Activated T-helper 2 cell treated with anti-CD3 and anti-CD28 coated beads, Interferon-gamma antibody, Interleukin-2, Interleukin-4, amounts not matched to agents 10 μg/mL and 5 μg/mL and 100 μg/mL, durations not matched to agents 14 hours and 24 hours and 36 hours (primary cell): ENCODE data around the gene DDX39B. TPM values are rescaled to one million over a fixed set of nuclear protein-coding genes. Genes with fewer than 3 reads are reported as not detected.
A peak's percentile ranks its signal among the peaks of the same experiment; 100 is the strongest.

Source experiments
- DNase-seq: peaks from one replicate; pipeline ENCODE4 v3.0.0; 2021; ENCODE audit warnings: low spot score
- H3K27ac Mint-ChIP-seq: one replicate; pipeline ENCODE4 v1.8.0; 2021; ENCODE audit warnings: mixed read lengths
- H3K27me3 Mint-ChIP-seq: one replicate; pipeline ENCODE4 v1.8.0; 2021; ENCODE audit warnings: low read depth, mixed read lengths
- H3K36me3 Mint-ChIP-seq: one replicate; pipeline ENCODE4 v1.8.0; 2021; ENCODE audit warnings: low read depth, mixed read lengths
- H3K4me1 Mint-ChIP-seq: one replicate; pipeline ENCODE4 v1.8.0; 2021; ENCODE audit warnings: low read depth, mixed read lengths
- H3K4me3 Mint-ChIP-seq: one replicate; pipeline ENCODE4 v1.8.0; 2021; ENCODE audit warnings: low read depth, mild to moderate bottlenecking, moderate library complexity, mixed read lengths
- H3K9me3 Mint-ChIP-seq: one replicate; pipeline ENCODE4 v1.8.0; 2021; ENCODE audit warnings: mixed read lengths
- intact Hi-C: fragments of 100-400 bp; cut with micrococcal nuclease; formaldehyde crosslinking; loops from one replicate; pipeline ENCODE4 v1.15.1; 2023
- total RNA-seq: library from RNA; stranded (reverse); gene quantifications from 2 replicates; pipeline ENCODE4 v1.2.3, GENCODE V29; 2022

The DDX39B gene
- total RNA-seq, 1 donor from 2014 or later: 579 TPM

GRCh38 chr6:31580438-31580740 lies 38.6 kb upstream of the DDX39B start:
- intact Hi-C loops: no loop called here
- no peak for DNase-seq
- Mint-ChIP-seq H3K4me3 (peak overlapping the region; percentile 97), H3K27ac (peak overlapping the region; percentile 79), H3K27me3 (no peaks in the 10 kb centered on the region), H3K4me1 (peaks cover 56% of the 10 kb centered on the region), H3K9me3 (no peaks in the 10 kb centered on the region), H3K36me3 (peaks cover 48% of the 10 kb centered on the region)

GRCh38 chr6:31579546-31580437 lies 38.0 kb upstream of the DDX39B start:
- peaks cover 49% of the 10 kb centered on the region for H3K36me3 Mint-ChIP-seq
- DNase-seq: no peak
- intact Hi-C loops: loop anchor here (10.0 kb wide), 1 partner anchor 245 kb away; the partner anchor contains the start of gene HSPA1B
- peaks cover 59% of the 10 kb centered on the region for H3K4me1 Mint-ChIP-seq
- peak overlapping the region; percentile 79 for H3K27ac Mint-ChIP-seq
- no peaks in the 10 kb centered on the region for H3K9me3 Mint-ChIP-seq
- no peaks in the 10 kb centered on the region for H3K27me3 Mint-ChIP-seq
- peak overlapping the region; percentile 97 for H3K4me3 Mint-ChIP-seq

- Mint-ChIP-seq H3K9me3 (no peaks in the 10 kb centered on the region), H3K36me3 (peaks cover 49% of the 10 kb centered on the region), H3K27ac (peak overlapping the region; percentile 27), H3K4me1 (peaks cover 66% of the 10 kb centered on the region), H3K4me3 (peak overlapping the region; percentile 76), H3K27me3 (no peaks in the 10 kb centered on the region)
- no peak for DNase-seq
- intact Hi-C loops: loop anchor here (10.0 kb wide), 1 partner anchor 246 kb away; the partner anchor contains the start of gene HSPA1B
Observed at GRCh38 chr6:31579119-31579505, 37.3 kb upstream of the DDX39B start.

DNA sequence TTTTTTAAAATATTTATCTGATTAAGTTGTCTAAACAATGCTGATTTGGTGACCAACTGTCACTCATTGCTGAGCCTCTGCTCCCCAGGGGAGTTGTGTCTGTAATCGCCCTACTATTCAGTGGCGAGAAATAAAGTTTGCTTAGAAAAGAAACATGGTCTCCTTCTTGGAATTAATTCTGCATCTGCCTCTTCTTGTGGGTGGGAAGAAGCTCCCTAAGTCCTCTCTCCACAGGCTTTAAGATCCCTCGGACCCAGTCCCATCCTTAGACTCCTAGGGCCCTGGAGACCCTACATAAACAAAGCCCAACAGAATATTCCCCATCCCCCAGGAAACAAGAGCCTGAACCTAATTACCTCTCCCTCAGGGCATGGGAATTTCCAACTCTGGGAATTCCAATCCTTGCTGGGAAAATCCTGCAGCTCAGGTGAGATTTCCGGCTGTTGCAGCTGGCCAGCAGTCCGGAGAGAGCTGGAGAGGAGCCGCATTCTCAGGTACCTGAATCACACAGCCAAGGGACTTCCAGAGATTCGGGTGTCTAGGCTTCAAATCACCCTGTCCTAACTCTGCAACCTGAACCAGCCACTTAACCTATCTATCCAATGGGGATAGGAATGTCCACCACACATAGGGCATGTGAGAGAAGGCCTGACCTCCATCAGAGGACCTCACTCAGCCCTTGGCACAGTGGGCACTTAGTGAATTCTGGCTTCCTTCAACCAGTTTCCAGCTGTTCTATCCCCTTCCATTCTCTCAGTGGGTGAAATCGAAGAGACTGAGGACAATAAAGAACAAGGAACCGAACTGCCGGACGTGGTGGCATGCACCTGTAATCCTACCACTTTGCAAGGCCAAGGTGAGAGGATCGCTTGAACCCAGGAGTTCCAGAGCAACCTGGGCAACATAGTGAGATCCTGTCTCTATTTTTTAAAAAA lies 36.6 kb upstream of the DDX39B start:
- H3K4me1 Mint-ChIP-seq: peaks cover 73% of the 10 kb centered on the region
- peak overlapping the region; percentile 28 for H3K27ac Mint-ChIP-seq
- peaks cover 53% of the 10 kb centered on the region for H3K36me3 Mint-ChIP-seq
- peaks cover 3% of the 10 kb centered on the region for H3K27me3 Mint-ChIP-seq
- peak overlapping the region; percentile 76 for H3K4me3 Mint-ChIP-seq
- H3K9me3 Mint-ChIP-seq: no peaks in the 10 kb centered on the region
- intact Hi-C loops: loop anchor here (10.0 kb wide), 1 partner anchor 246 kb away; the partner anchor contains the start of gene HSPA1B
- no peak for DNase-seq

- intact Hi-C loops: loop anchor here (10.0 kb wide), 1 partner anchor 247 kb away; the partner anchor contains the start of gene HSPA1B
- H3K4me3 Mint-ChIP-seq: peak overlapping the region; percentile 92
- H3K27me3 Mint-ChIP-seq: peaks cover 4% of the 10 kb centered on the region
- H3K36me3 Mint-ChIP-seq: peaks cover 61% of the 10 kb centered on the region
- no peaks in the 10 kb centered on the region for H3K9me3 Mint-ChIP-seq
- no peak for DNase-seq
- no peak overlapping the region for H3K27ac Mint-ChIP-seq
- peaks cover 77% of the 10 kb centered on the region for H3K4me1 Mint-ChIP-seq
Observed at GRCh38 chr6:31577579-31577966, 35.8 kb upstream of the DDX39B start.

DNA sequence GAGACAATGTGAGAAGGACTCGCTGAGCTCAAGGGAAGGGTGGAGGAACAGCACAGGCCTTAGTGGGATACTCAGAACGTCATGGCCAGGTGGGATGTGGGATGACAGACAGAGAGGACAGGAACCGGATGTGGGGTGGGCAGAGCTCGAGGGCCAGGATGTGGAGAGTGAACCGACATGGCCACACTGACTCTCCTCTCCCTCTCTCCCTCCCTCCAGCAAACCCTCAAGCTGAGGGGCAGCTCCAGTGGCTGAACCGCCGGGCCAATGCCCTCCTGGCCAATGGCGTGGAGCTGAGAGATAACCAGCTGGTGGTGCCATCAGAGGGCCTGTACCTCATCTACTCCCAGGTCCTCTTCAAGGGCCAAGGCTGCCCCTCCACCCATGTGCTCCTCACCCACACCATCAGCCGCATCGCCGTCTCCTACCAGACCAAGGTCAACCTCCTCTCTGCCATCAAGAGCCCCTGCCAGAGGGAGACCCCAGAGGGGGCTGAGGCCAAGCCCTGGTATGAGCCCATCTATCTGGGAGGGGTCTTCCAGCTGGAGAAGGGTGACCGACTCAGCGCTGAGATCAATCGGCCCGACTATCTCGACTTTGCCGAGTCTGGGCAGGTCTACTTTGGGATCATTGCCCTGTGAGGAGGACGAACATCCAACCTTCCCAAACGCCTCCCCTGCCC lies 35.2 kb upstream of the DDX39B start:
- intact Hi-C loops: loop anchor here (1.0 to 10.0 kb wide), 2 partner anchors 9 to 248 kb away; partner anchors contain the start of gene HSPA1B
- Mint-ChIP-seq H3K27me3 (peaks cover 4% of the 10 kb centered on the region), H3K4me3 (peak overlapping the region; percentile 92), H3K36me3 (peaks cover 64% of the 10 kb centered on the region), H3K4me1 (peaks cover 75% of the 10 kb centered on the region), H3K27ac (peak overlapping the region; percentile 95), H3K9me3 (no peaks in the 10 kb centered on the region)
- DNase-seq: peak; percentile 54

GRCh38 chr6:31575952-31576685 lies 34.3 kb upstream of the DDX39B start:
- peaks cover 77% of the 10 kb centered on the region for H3K4me1 Mint-ChIP-seq
- intact Hi-C loops: loop anchor here (1.0 to 10.0 kb wide), 2 partner anchors 8 to 249 kb away; partner anchors contain the start of gene HSPA1B

GRCh38 chr6:31575335-31575901 lies 33.6 kb upstream of the DDX39B start, which contains the start of gene TNF:
Gene TNF, plus strand, starts transcription at chr6:31575565. Its CDS starts 177 bp downstream, at chr6:31575742.
- Mint-ChIP-seq H3K36me3 (peaks cover 56% of the 10 kb centered on the region), H3K27ac (peak within 1 kb of the TSS; percentile 95)

More at GRCh38 chr6:31575952-31576685, 34.3 kb upstream of the DDX39B start:
- Mint-ChIP-seq H3K9me3 (no peaks in the 10 kb centered on the region), H3K4me3 (peak overlapping the region; percentile 92), H3K27me3 (peaks cover 4% of the 10 kb centered on the region), H3K36me3 (peaks cover 61% of the 10 kb centered on the region), H3K27ac (peak overlapping the region; percentile 95)
- no peak for DNase-seq

DNA sequence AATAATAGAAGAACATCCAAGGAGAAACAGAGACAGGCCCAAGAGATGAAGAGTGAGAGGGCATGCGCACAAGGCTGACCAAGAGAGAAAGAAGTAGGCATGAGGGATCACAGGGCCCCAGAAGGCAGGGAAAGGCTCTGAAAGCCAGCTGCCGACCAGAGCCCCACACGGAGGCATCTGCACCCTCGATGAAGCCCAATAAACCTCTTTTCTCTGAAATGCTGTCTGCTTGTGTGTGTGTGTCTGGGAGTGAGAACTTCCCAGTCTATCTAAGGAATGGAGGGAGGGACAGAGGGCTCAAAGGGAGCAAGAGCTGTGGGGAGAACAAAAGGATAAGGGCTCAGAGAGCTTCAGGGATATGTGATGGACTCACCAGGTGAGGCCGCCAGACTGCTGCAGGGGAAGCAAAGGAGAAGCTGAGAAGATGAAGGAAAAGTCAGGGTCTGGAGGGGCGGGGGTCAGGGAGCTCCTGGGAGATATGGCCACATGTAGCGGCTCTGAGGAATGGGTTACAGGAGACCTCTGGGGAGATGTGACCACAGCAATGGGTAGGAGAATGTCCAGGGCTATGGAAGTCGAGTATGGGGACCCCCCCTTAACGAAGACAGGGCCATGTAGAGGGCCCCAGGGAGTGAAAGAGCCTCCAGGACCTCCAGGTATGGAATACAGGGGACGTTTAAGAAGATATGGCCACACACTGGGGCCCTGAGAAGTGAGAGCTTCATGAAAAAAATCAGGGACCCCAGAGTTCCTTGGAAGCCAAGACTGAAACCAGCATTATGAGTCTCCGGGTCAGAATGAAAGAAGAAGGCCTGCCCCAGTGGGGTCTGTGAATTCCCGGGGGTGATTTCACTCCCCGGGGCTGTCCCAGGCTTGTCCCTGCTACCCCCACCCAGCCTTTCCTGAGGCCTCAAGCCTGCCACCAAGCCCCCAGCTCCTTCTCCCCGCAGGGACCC lies 32.6 kb upstream of the DDX39B start:
- intact Hi-C loops: loop anchor here (10.0 kb wide), 1 partner anchor 250 kb away; the partner anchor contains the start of gene HSPA1B
- Mint-ChIP-seq H3K36me3 (peaks cover 50% of the 10 kb centered on the region), H3K4me3 (peak overlapping the region; percentile 92), H3K27ac (peak overlapping the region; percentile 95), H3K9me3 (no peaks in the 10 kb centered on the region), H3K27me3 (peaks cover 4% of the 10 kb centered on the region), H3K4me1 (peaks cover 76% of the 10 kb centered on the region)
- DNase-seq: no peak

More at GRCh38 chr6:31575335-31575901, 33.6 kb upstream of the DDX39B start, which contains the start of gene TNF:
- intact Hi-C loops: loop anchor here (10.0 kb wide), 1 partner anchor 249 kb away; the partner anchor contains the start of gene HSPA1B
- Mint-ChIP-seq H3K27me3 (peaks cover 4% of the 10 kb centered on the region), H3K4me1 (peaks cover 77% of the 10 kb centered on the region), H3K4me3 (peak within 1 kb of the TSS; percentile 92), H3K9me3 (no peaks in the 10 kb centered on the region)
- DNase-seq: peak; percentile 74

- H3K4me1 Mint-ChIP-seq: peaks cover 76% of the 10 kb centered on the region
- peaks cover 44% of the 10 kb centered on the region for H3K36me3 Mint-ChIP-seq
- intact Hi-C loops: loop anchor here (2.0 to 10.0 kb wide), 2 partner anchors 79 to 251 kb away; partner anchors contain the start of genes BAG6 and HSPA1B
- H3K27ac Mint-ChIP-seq: peak overlapping the region; percentile 95
- peak overlapping the region; percentile 92 for H3K4me3 Mint-ChIP-seq
- no peaks in the 10 kb centered on the region for H3K9me3 Mint-ChIP-seq
- peaks cover 6% of the 10 kb centered on the region for H3K27me3 Mint-ChIP-seq
- no peak for DNase-seq
Observed at GRCh38 chr6:31573239-31574105, 31.7 kb upstream of the DDX39B start.
